HG03159 (cell line): ENCODE measurements around the gene PTDSS2.
"Not testable (repeated sequence)": the region's sequence is repeated elsewhere in the genome, so short reads cannot be mapped to it uniquely, and the experiment has no call there.

ENCODE experiments used
- ATAC-seq: cut with Tn5 transposase; IDR thresholded peaks from one replicate; pipeline ENCODE4 v1.9.1; 2021; ENCODE audit warnings: mild to moderate bottlenecking, moderate library complexity; ENCODE audit not compliant: unreplicated experiment

PTDSS2 gene

GRCh38 chr11:429931-430456 is 20.1 kb upstream of the PTDSS2 start:
- ATAC-seq, result no peak

GRCh38 chr11:431921-432320 is 18.2 kb upstream of the PTDSS2 start:
- no peak for ATAC-seq

- ATAC-seq, result no peak
Measured at GRCh38 chr11:432501-433100, 17.5 kb upstream of the PTDSS2 start.

- no peak for ATAC-seq
Measured at GRCh38 chr11:433111-433510, 17.0 kb upstream of the PTDSS2 start.

- no peak for ATAC-seq
Measured at GRCh38 chr11:433641-434040, 16.4 kb upstream of the PTDSS2 start.

- ATAC-seq, result no peak
Measured at GRCh38 chr11:434496-434895, 15.6 kb upstream of the PTDSS2 start.

GRCh38 chr11:434999-435740 is 14.9 kb upstream of the PTDSS2 start:
- ATAC-seq, result not testable (repeated sequence)

GRCh38 chr11:437228-437870 is 12.7 kb upstream of the PTDSS2 start:
- ATAC-seq, result no peak

- no peak for ATAC-seq
Measured at GRCh38 chr11:438101-438844, 11.8 kb upstream of the PTDSS2 start.

GRCh38 chr11:439315-440064 is 10.6 kb upstream of the PTDSS2 start:
- no peak for ATAC-seq

- ATAC-seq, result no peak
Measured at GRCh38 chr11:440065-441042, 9.7 kb upstream of the PTDSS2 start.

- no peak for ATAC-seq
Measured at GRCh38 chr11:441043-441417, 9.0 kb upstream of the PTDSS2 start.

- ATAC-seq, result no peak
Measured at GRCh38 chr11:441418-442274, 8.4 kb upstream of the PTDSS2 start, which contains the start of gene ANO9. TSS of gene ANO9 (minus strand) at chr11:442011. CDS start at chr11:441926, 85 bp downstream.

- no peak for ATAC-seq
Measured at GRCh38 chr11:442611-443081, 7.4 kb upstream of the PTDSS2 start.

- no peak for ATAC-seq
Measured at GRCh38 chr11:443542-444199, 6.4 kb upstream of the PTDSS2 start.

GRCh38 chr11:444396-445144 is 5.5 kb upstream of the PTDSS2 start:
- no peak for ATAC-seq
